HFF-Myc (cell line): ENCODE data around the gene NR2F1.
"Not testable (repeated sequence)": the region's sequence is repeated elsewhere in the genome, so short reads cannot be mapped to it uniquely, and the experiment has no call there.

Experiments used
- DNase-seq: peaks from one replicate; pipeline ENCODE4 v3.0.0-alpha.2; 2011; ENCODE audit warnings: low read depth; ENCODE audit errors: extremely low read depth
- H3K4me3 ChIP-seq: replicated peaks from 2 replicates; pipeline ENCODE4 v1.5.1; 2011; ENCODE audit warnings: low read depth, mild to moderate bottlenecking, control low read depth, low read length
- CTCF ChIP-seq: IDR thresholded peaks from 2 replicates; pipeline ENCODE4 v1.5.1; 2012; ENCODE audit warnings: mild to moderate bottlenecking, low read depth, low read length, control low read depth; ENCODE audit errors: missing control alignments

NR2F1 gene

GRCh38 chr5:93582677-93583438, at the start of gene NR2F1:
Gene NR2F1 (plus strand): TSS chr5:93583222. CDS start chr5:93585024, 1,802 bp downstream.
- peak within 1 kb of the TSS; percentile 67 for H3K4me3 ChIP-seq
- TF ChIP-seq CTCF = no peak
- peak; percentile 84 for DNase-seq

GRCh38 chr5:93545872-93546271, 37.1 kb upstream of the NR2F1 start:
- DNase-seq = no peak
- no peak for TF ChIP-seq CTCF

GRCh38 chr5:93549594-93549993, 33.4 kb upstream of the NR2F1 start:
- not testable (repeated sequence) for H3K4me3 ChIP-seq

More at GRCh38 chr5:93545872-93546271, 37.1 kb upstream of the NR2F1 start:
- H3K4me3 ChIP-seq = no peak overlapping the region

GRCh38 chr5:93557021-93557604, 25.9 kb upstream of the NR2F1 start:
- DNase-seq = no peak
- TF ChIP-seq CTCF = no peak

More at GRCh38 chr5:93549594-93549993, 33.4 kb upstream of the NR2F1 start:
- DNase-seq = not testable (repeated sequence)

GRCh38 chr5:93566091-93566490, 16.9 kb upstream of the NR2F1 start:
- no peak overlapping the region for H3K4me3 ChIP-seq
- no peak for DNase-seq
- TF ChIP-seq CTCF = no peak

More at GRCh38 chr5:93557021-93557604, 25.9 kb upstream of the NR2F1 start:
- H3K4me3 ChIP-seq = no peak overlapping the region

- DNase-seq = no peak
- no peak for TF ChIP-seq CTCF
- H3K4me3 ChIP-seq = no peak overlapping the region
These were observed 15.6 kb upstream of the NR2F1 start for GRCh38 chr5:93567424-93567823.

- H3K4me3 ChIP-seq = no peak overlapping the region
- DNase-seq = no peak
- TF ChIP-seq CTCF = no peak
These were observed 13.5 kb upstream of the NR2F1 start for GRCh38 chr5:93569300-93570160.
